HepG2 (cell line): ENCODE data around the gene ZNF740. TPM values are rescaled to one million over a fixed set of nuclear protein-coding genes. Genes with fewer than 3 reads are reported as not detected.

Experiments
- ATAC-seq: fragments of 200-7000 bp; cut with Tn5 transposase; 3 replicates; pipeline ENCODE4 v1.9.1; 2020; ENCODE audit warnings: mild to moderate bottlenecking, moderate library complexity
- BruUV-seq: library from RNA; stranded (reverse); fragments of 400-500 nt; replicated peaks from 2 replicates; lab custom pipeline; 2021; lab: Mats Ljungman, UMichigan
- CTCF ChIA-PET: fragments of 300-600 bp; formaldehyde crosslinking; extraction: SDS; loops from one replicate; lab custom pipeline; 2021; ENCODE audit warnings: low total read pairs, inconsistent platforms, low intra/inter-chr PET ratio; lab: Yijun Ruan, JAX
- POLR2A ChIA-PET: fragments of 350-600 bp; sonication (Branson Sonifier 250); formaldehyde crosslinking; loops from one replicate; lab custom pipeline; 2020; ENCODE audit warnings: antibody characterized with exemption, inconsistent platforms; lab: Yijun Ruan, JAX
- DNase-seq: peaks from one replicate; pipeline ENCODE4 v3.0.0-alpha.2; 2015; ENCODE audit warnings: low spot score
- FAIRE-seq: peaks from 3 replicates; lab custom pipeline; 2011; peaks lifted over from hg19 to GRCh38; lab: Jason Lieb, UNC
- H2AFZ ChIP-seq: one replicate; pipeline ENCODE4 v1.6.1; 2011; ENCODE audit warnings: low read length, inconsistent platforms
- H3K27ac ChIP-seq: fragments of 300-600 bp; 3 replicates; pipeline ENCODE4 v1.8.0; 2011; ENCODE audit warnings: mixed run types, mild to moderate bottlenecking, mixed read lengths, low read length, inconsistent platforms; ENCODE audit not compliant: insufficient read depth; ENCODE audit errors: extremely low read length
- H3K27me3 ChIP-seq, 2 experiments: fragments of 200-600 bp in 1 of 2; 2 replicates in 1 of 2; 3 replicates in 1 of 2; pipeline versions ENCODE4 v1.6.0 to v1.8.0; 2011; ENCODE audit warnings: low read length in 2 of 2, mild to moderate bottlenecking in 2 of 2, moderate library complexity in 2 of 2, inconsistent platforms in 1 of 2; ENCODE audit not compliant: insufficient read depth in 2 of 2, control insufficient read depth in 1 of 2
- H3K36me3 ChIP-seq, 2 experiments: fragments of 200-600 bp in 1 of 2; replicated peaks in 1 of 2; 2 replicates in 1 of 2; 3 replicates in 1 of 2; pipeline versions ENCODE4 v1.5.1 to v1.8.0; 2011; ENCODE audit warnings: low read length in 2 of 2, inconsistent platforms in 1 of 2; ENCODE audit not compliant: insufficient read depth in 2 of 2, control insufficient read depth in 1 of 2
- H3K4me1 ChIP-seq: 2 replicates; pipeline ENCODE4 v1.5.1; 2012; ENCODE audit warnings: low read length, inconsistent platforms; ENCODE audit not compliant: insufficient read depth
- H3K4me2 ChIP-seq: 2 replicates; pipeline ENCODE4 v1.6.0; 2011; ENCODE audit warnings: low read depth, low read length, inconsistent platforms
- H3K4me3 ChIP-seq, 3 experiments: fragments of 200-600 bp in 1 of 3; sonication (generic), shearing (Covaris generic) in 1 of 3; replicated peaks in 1 of 3; 2 replicates each; pipeline ENCODE4 v1.5.1; 2011 to 2016; ENCODE audit warnings: low read length in 3 of 3, inconsistent platforms in 2 of 3, low read depth in 2 of 3, mild to moderate bottlenecking in 2 of 3, control low read depth in 1 of 3, mixed read lengths in 1 of 3; ENCODE audit not compliant: insufficient read depth in 1 of 3
- H3K79me2 ChIP-seq: one replicate; pipeline ENCODE4 v1.6.1; 2011; ENCODE audit warnings: low read length, inconsistent platforms; ENCODE audit not compliant: insufficient read depth
- H3K9ac ChIP-seq: 2 replicates; pipeline ENCODE4 v1.6.0; 2011; ENCODE audit warnings: mild to moderate bottlenecking, low read depth, low read length, inconsistent platforms; ENCODE audit not compliant: insufficient read depth
- H3K9me3 ChIP-seq: 2 replicates; pipeline ENCODE4 v1.5.1; 2012; ENCODE audit warnings: mild to moderate bottlenecking, low read length
- H4K20me1 ChIP-seq: 2 replicates; pipeline ENCODE4 v1.6.0; 2011; ENCODE audit warnings: inconsistent platforms, mild to moderate bottlenecking, low read length, moderate library complexity; ENCODE audit not compliant: insufficient read depth
- CENPT ChIP-seq: sonication (generic); formaldehyde crosslinking; IDR thresholded peaks from 2 replicates; pipeline ENCODE4 v1.8.0; 2022; ENCODE audit warnings: low read depth, mild to moderate bottlenecking, moderate library complexity, missing genetic modification reagents
- MAFF ChIP-seq: IDR thresholded peaks from 2 replicates; pipeline ENCODE4 v1.6.1; 2011; ENCODE audit warnings: low read depth, low read length, improper control_type of control experiment
- PCBP2 ChIP-seq: fragments of 200-400 bp; formaldehyde crosslinking; optimal IDR thresholded peaks from 2 replicates; pipeline ENCODE3; 2018; ENCODE audit warnings: low read length, low read depth; ENCODE audit not compliant: poor library complexity, severe bottlenecking
- POGK ChIP-seq: sonication (generic); formaldehyde crosslinking; conservative IDR thresholded peaks from 2 replicates; pipeline ENCODE4 v1.8.0; 2022; ENCODE audit warnings: mild to moderate bottlenecking, moderate library complexity, missing genetic modification reagents
- RCOR2 ChIP-seq: IDR thresholded peaks from 2 replicates; pipeline ENCODE4 v1.6.1; 2016; ENCODE audit warnings: missing biosample characterization, missing genetic modification reagents
- TBX3 ChIP-seq: fragments of 450-650 bp; IDR thresholded peaks from 2 replicates; pipeline ENCODE4 v1.6.1; 2017; ENCODE audit warnings: antibody characterized with exemption, mild to moderate bottlenecking, inconsistent platforms, borderline replicate concordance
- ZBTB1 ChIP-seq: sonication (generic); formaldehyde crosslinking; IDR thresholded peaks from 2 replicates; pipeline ENCODE4 v1.4.0; 2020; ENCODE audit warnings: missing genetic modification reagents, borderline replicate concordance
- ZFP62 ChIP-seq: sonication (generic); formaldehyde crosslinking; IDR thresholded peaks from 2 replicates; pipeline ENCODE4 v1.4.0; 2020; ENCODE audit warnings: missing genetic modification reagents
- ZNF550 ChIP-seq: sonication (generic); formaldehyde crosslinking; IDR thresholded peaks from 2 replicates; pipeline ENCODE4 v1.4.0; 2020; ENCODE audit warnings: mild to moderate bottlenecking, missing genetic modification reagents, borderline replicate concordance
- ZSCAN5A ChIP-seq: sonication (generic); formaldehyde crosslinking; IDR thresholded peaks from 2 replicates; pipeline ENCODE4 v1.8.0; 2022; ENCODE audit warnings: mild to moderate bottlenecking, missing genetic modification reagents, borderline replicate concordance
- WGBS: methylation state at CpG from one replicate; pipeline ENCODE4 v1.1.6; 2017; ENCODE audit warnings: low lambda C conversion rate; 5-methylcytosine and 5-hydroxymethylcytosine counted together
- in situ Hi-C: cut with HindIII; loops from 2 replicates; pipeline ENCODE4 v1.10.0; 2017; ENCODE audit warnings: low pct_unique_long_range_greater_than_20kb; ENCODE audit not compliant: extremely low pct_ligation_motif_present
- intact Hi-C: fragments of 100-400 bp; cut with micrococcal nuclease; formaldehyde crosslinking; loops from one replicate; pipeline ENCODE4 v1.10.0; 2022; ENCODE audit not compliant: unreplicated experiment
- polyA plus RNA-seq, 8 experiments: library from polyadenylated mRNA; depleted of rRNA in 3 of 8; stranded (reverse) in 7 of 8; unstranded in 1 of 8; fragments of >200 nt; fragmentation: Illumina TruSeq in 4 of 8; extraction: Trizol in 4 of 8; gene quantifications; 2 replicates each; pipeline versions ENCODE4 v1.2.1 to v1.2.3, GENCODE V29; 2011 to 2016; ENCODE audit warnings: low read depth in 4 of 8, missing spikeins in 1 of 8, mixed read lengths in 1 of 8; ENCODE audit not compliant: insufficient read depth in 1 of 8
- total RNA-seq, 5 experiments: library from RNA; depleted of rRNA; stranded (reverse); fragments of >200 nt; fragmentation: Illumina TruSeq; extraction: Trizol; gene quantifications; 2 replicates each; pipeline ENCODE4 v1.2.3, GENCODE V29; 2016; ENCODE audit warnings: low read depth in 1 of 5
- TF ChIP-seq, protein P1 (sequence below): IDR thresholded peaks from 2 replicates; pipeline ENCODE4 v1.6.1; 2012; ENCODE audit warnings: low read length, improper control_type of control experiment

ZNF740 gene
- total and polyA plus RNA-seq, 2 of the 13 experiments (the other 11 are each of a cell fraction or from before 2014, with no cell fraction given) = 16.9 to 19.0 TPM

GRCh38 chr12:53198486-53199110 lies 18.1 kb downstream of the ZNF740 start:
- H3K4me2 ChIP-seq = no peak overlapping the region
- H3K4me1 ChIP-seq = peaks cover 58% of the 10 kb centered on the region
- no peaks in the 10 kb centered on the region for H4K20me1 ChIP-seq
- 67% methylated on average over 4 of the region's 5 CpGs for WGBS
- in situ Hi-C loops = no loop called here
- intact Hi-C loops = no loop called here
- BruUV-seq = no TSS peak
- FAIRE-seq (no peak), ATAC-seq (no peak), DNase-seq (no peak)
- H3K79me2 ChIP-seq = no peaks in the 10 kb centered on the region
- H2AFZ ChIP-seq = no peak overlapping the region
- CTCF ChIA-PET = interaction anchor here (2.2 kb wide), 1 partner anchor 39 kb away, joined by 9 read pairs; no protein-coding TSS in a partner anchor
- POLR2A ChIA-PET = interaction anchor here (0.9 to 2.0 kb wide), 2 partner anchors 18 to 132 kb away, joined by 5 to 7 read pairs; partner anchors contain the start of genes CSAD and ZNF740
- no peaks in the 10 kb centered on the region for H3K36me3 ChIP-seq
- H3K9ac ChIP-seq = no peak overlapping the region
- no peaks in the 10 kb centered on the region for H3K9me3 ChIP-seq
- 0 out of 5 replicates have a peak, but pooled peaks cover 0 to 2% of the 10 kb centered on the region in 2 experiments for H3K27me3 ChIP-seq
- H3K4me3 ChIP-seq = no peak overlapping the region
- no peak overlapping the region for H3K27ac ChIP-seq
- TF ChIP-seq, protein P1, sequence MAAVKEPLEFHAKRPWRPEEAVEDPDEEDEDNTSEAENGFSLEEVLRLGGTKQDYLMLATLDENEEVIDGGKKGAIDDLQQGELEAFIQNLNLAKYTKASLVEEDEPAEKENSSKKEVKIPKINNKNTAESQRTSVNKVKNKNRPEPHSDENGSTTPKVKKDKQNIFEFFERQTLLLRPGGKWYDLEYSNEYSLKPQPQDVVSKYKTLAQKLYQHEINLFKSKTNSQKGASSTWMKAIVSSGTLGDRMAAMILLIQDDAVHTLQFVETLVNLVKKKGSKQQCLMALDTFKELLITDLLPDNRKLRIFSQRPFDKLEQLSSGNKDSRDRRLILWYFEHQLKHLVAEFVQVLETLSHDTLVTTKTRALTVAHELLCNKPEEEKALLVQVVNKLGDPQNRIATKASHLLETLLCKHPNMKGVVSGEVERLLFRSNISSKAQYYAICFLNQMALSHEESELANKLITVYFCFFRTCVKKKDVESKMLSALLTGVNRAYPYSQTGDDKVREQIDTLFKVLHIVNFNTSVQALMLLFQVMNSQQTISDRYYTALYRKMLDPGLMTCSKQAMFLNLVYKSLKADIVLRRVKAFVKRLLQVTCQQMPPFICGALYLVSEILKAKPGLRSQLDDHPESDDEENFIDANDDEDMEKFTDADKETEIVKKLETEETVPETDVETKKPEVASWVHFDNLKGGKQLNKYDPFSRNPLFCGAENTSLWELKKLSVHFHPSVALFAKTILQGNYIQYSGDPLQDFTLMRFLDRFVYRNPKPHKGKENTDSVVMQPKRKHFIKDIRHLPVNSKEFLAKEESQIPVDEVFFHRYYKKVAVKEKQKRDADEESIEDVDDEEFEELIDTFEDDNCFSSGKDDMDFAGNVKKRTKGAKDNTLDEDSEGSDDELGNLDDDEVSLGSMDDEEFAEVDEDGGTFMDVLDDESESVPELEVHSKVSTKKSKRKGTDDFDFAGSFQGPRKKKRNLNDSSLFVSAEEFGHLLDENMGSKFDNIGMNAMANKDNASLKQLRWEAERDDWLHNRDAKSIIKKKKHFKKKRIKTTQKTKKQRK = no peak
- TF ChIP-seq ZBTB1 (CRISPR knock-in tag) = no peak
- TF ChIP-seq ZNF550 (CRISPR knock-in tag) = no peak
- TF ChIP-seq PCBP2 = no peak
- TF ChIP-seq RCOR2 (CRISPR knock-in tag) = no peak
- TF ChIP-seq ZFP62 (CRISPR knock-in tag) = no peak
- no peak for TF ChIP-seq CENPT (CRISPR knock-in tag)
- no peak for TF ChIP-seq TBX3
- no peak for TF ChIP-seq POGK (CRISPR knock-in tag)
- TF ChIP-seq ZSCAN5A (CRISPR knock-in tag) = no peak
- no peak for TF ChIP-seq MAFF
